SK-N-SH treated with all-trans-retinoic acid at 6 μM for 48 hours (cell line): ENCODE data around the gene LCN6.

Experiments used
- ARNTL ChIP-seq: fragments of 450-650 bp; formaldehyde crosslinking; IDR thresholded peaks from 2 replicates; pipeline ENCODE4 v1.5.0; 2020; ENCODE audit warnings: low read depth, mild to moderate bottlenecking, moderate library complexity, borderline replicate concordance
- CSDC2 ChIP-seq: fragments of 250-450 bp; sonication (Bioruptor Pico); IDR thresholded peaks from 2 replicates; pipeline ENCODE4 v1.5.0; 2020; ENCODE audit warnings: mild to moderate bottlenecking, moderate library complexity
- ISL1 ChIP-seq: fragments of 250-450 bp; sonication (Bioruptor Pico); IDR thresholded peaks from 2 replicates; pipeline ENCODE4 v2.1.2; 2022; ENCODE audit warnings: mild to moderate bottlenecking, moderate library complexity
- OSR1 ChIP-seq: fragments of 250-450 bp; sonication (Bioruptor Pico); IDR thresholded peaks from 2 replicates; pipeline ENCODE4 v1.8.0; 2022; ENCODE audit warnings: moderate library complexity, mild to moderate bottlenecking, inconsistent platforms
- SNAI2 ChIP-seq: fragments of 250-450 bp; sonication (Bioruptor Pico); IDR thresholded peaks from 2 replicates; pipeline ENCODE4 v1.5.0; 2020; ENCODE audit warnings: mild to moderate bottlenecking, moderate library complexity
- TCF4 ChIP-seq: fragments of 250-450 bp; sonication (Bioruptor Pico); IDR thresholded peaks from 2 replicates; pipeline ENCODE4 v1.8.0; 2021; ENCODE audit warnings: mild to moderate bottlenecking, moderate library complexity, borderline replicate concordance
- ZC3H10 ChIP-seq: fragments of 250-450 bp; sonication (Bioruptor Pico); IDR thresholded peaks from 2 replicates; pipeline ENCODE4 v1.5.1; 2021; ENCODE audit warnings: mild to moderate bottlenecking, moderate library complexity
- ZFP3 ChIP-seq: fragments of 250-450 bp; sonication (Bioruptor Pico); IDR thresholded peaks from 2 replicates; pipeline ENCODE4 v1.5.0; 2020; ENCODE audit warnings: mild to moderate bottlenecking, moderate library complexity
- ZFP30 ChIP-seq: fragments of 450-650 bp; formaldehyde crosslinking; IDR thresholded peaks from 2 replicates; pipeline ENCODE4 v1.5.0; 2022; ENCODE audit warnings: mild to moderate bottlenecking, moderate library complexity
- ZNF70 ChIP-seq: fragments of 450-650 bp; formaldehyde crosslinking; IDR thresholded peaks from 2 replicates; pipeline ENCODE4 v1.5.0; 2020; ENCODE audit warnings: mild to moderate bottlenecking, moderate library complexity
- ZNF8 ChIP-seq: fragments of 450-650 bp; formaldehyde crosslinking; IDR thresholded peaks from 2 replicates; pipeline ENCODE4 v1.5.0; 2020; ENCODE audit warnings: mild to moderate bottlenecking, moderate library complexity
- TF ChIP-seq, protein P1 (sequence below): fragments of 250-450 bp; sonication (Bioruptor Pico); IDR thresholded peaks from 2 replicates; pipeline ENCODE4 v1.8.0; 2020; ENCODE audit warnings: mild to moderate bottlenecking, moderate library complexity, borderline replicate concordance
- TF ChIP-seq, protein P2 (sequence below): fragments of 250-450 bp; sonication (Bioruptor Pico); IDR thresholded peaks from 2 replicates; pipeline ENCODE4 v1.5.1; 2020; ENCODE audit warnings: low read depth, mild to moderate bottlenecking, moderate library complexity

DNA sequence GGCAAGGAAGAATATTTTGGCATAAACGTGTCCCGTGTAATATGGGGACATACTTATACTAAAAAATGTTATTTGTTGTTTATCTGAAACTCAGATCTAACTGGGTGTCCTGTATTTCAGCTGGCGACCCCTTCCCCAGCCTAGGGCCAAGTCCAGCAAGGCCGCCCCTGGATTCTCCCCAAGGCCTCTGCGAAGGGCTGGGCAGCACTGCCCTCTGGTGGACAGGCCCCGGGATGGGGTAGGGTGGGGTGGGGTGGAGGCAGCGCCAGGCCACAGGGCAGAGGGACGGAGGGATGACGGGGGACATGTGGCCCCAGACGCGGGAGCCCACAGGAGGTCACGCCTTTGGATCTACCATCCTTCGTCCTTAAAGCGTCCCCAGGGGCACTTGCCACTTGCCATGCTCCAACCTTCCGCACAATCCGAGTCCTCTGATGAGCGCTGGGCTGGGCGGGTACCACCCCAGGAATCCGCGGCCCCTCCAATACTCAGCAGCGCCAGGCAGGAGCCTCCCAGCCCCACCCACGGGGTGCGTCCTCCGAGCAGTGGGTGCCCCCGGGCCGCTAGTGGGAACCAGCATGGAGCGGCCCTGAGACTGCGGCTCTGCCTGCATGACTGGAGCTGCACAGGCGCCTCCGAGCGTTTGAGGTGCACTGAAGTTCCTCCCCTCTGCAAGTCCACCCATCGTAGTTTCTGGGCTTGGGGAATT is 54.0 kb downstream of the LCN6 start:
- TF ChIP-seq, protein P1, sequence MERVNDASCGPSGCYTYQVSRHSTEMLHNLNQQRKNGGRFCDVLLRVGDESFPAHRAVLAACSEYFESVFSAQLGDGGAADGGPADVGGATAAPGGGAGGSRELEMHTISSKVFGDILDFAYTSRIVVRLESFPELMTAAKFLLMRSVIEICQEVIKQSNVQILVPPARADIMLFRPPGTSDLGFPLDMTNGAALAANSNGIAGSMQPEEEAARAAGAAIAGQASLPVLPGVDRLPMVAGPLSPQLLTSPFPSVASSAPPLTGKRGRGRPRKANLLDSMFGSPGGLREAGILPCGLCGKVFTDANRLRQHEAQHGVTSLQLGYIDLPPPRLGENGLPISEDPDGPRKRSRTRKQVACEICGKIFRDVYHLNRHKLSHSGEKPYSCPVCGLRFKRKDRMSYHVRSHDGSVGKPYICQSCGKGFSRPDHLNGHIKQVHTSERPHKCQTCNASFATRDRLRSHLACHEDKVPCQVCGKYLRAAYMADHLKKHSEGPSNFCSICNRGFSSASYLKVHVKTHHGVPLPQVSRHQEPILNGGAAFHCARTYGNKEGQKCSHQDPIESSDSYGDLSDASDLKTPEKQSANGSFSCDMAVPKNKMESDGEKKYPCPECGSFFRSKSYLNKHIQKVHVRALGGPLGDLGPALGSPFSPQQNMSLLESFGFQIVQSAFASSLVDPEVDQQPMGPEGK (CRISPR knock-in tag) = no peak
- TF ChIP-seq ZC3H10 (CRISPR knock-in tag) (no peak), SNAI2 (CRISPR knock-in tag) (no peak), ZFP3 (CRISPR knock-in tag) (no peak), OSR1 (CRISPR knock-in tag) (no peak), ARNTL (CRISPR knock-in tag) (no peak), ZFP30 (CRISPR knock-in tag) (no peak), TCF4 (no peak), CSDC2 (CRISPR knock-in tag) (no peak), ISL1 (CRISPR knock-in tag) (no peak), ZNF8 (no peak), ZNF70 (CRISPR knock-in tag) (no peak)
- TF ChIP-seq, protein P2, sequence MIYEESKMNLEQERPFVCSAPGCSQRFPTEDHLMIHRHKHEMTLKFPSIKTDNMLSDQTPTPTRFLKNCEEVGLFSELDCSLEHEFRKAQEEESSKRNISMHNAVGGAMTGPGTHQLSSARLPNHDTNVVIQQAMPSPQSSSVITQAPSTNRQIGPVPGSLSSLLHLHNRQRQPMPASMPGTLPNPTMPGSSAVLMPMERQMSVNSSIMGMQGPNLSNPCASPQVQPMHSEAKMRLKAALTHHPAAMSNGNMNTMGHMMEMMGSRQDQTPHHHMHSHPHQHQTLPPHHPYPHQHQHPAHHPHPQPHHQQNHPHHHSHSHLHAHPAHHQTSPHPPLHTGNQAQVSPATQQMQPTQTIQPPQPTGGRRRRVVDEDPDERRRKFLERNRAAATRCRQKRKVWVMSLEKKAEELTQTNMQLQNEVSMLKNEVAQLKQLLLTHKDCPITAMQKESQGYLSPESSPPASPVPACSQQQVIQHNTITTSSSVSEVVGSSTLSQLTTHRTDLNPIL (CRISPR knock-in tag) = no peak
